GM12801 (cell line): Measurements from ENCODE around the gene NPAS4.

Experiments used
- CTCF ChIP-seq: IDR thresholded peaks from one replicate; pipeline ENCODE4 v1.5.1; 2011; ENCODE audit warnings: control low read depth; ENCODE audit not compliant: insufficient read length; ENCODE audit errors: extremely low read depth

The NPAS4 gene

GRCh38 chr11:66426314-66426713 lies 5.5 kb downstream of the NPAS4 start:
- no peak for TF ChIP-seq CTCF

GRCh38 chr11:66428933-66429332 lies 8.1 kb downstream of the NPAS4 start:
- TF ChIP-seq CTCF = no peak

- TF ChIP-seq CTCF = no peak
Observed at GRCh38 chr11:66429983-66430602, 9.3 kb downstream of the NPAS4 start.

- TF ChIP-seq CTCF = no peak
Observed at GRCh38 chr11:66432597-66432996, 11.8 kb downstream of the NPAS4 start.

GRCh38 chr11:66437979-66438503 lies 17.2 kb downstream of the NPAS4 start:
- no peak for TF ChIP-seq CTCF

- TF ChIP-seq CTCF = peak; percentile 70
Observed at GRCh38 chr11:66438504-66439466, 17.9 kb downstream of the NPAS4 start, which contains the start of gene MRPL11. MRPL11 (minus strand) TSS chr11:66438848; CDS start chr11:66438754, 94 bp downstream.

- no peak for TF ChIP-seq CTCF
Observed at GRCh38 chr11:66443602-66444001, 22.8 kb downstream of the NPAS4 start.
